GM23338 (cell line): ENCODE data around the gene CDK2. TPM values are rescaled to one million over a fixed set of nuclear protein-coding genes. Genes with fewer than 3 reads are reported as not detected.
A peak's percentile ranks its signal among the peaks of the same experiment; 100 is the strongest.

Experiments
- ATAC-seq: fragments of 200-7000 bp; cut with Tn5 transposase; 3 replicates; pipeline ENCODE4 v1.9.1; 2020
- DNase-seq: peaks from one replicate; pipeline ENCODE4 v3.0.0-alpha.2; 2015; ENCODE audit warnings: low spot score
- H2AFZ ChIP-seq: fragments of 200-600 bp; sonication (generic); 2 replicates; pipeline ENCODE4 v1.8.0; 2016; ENCODE audit warnings: antibody characterized with exemption, mild to moderate bottlenecking, moderate library complexity
- H3F3A ChIP-seq: fragments of 200-600 bp; sonication (generic); replicated peaks from 2 replicates; pipeline ENCODE4 v1.8.0; 2017; ENCODE audit warnings: antibody characterized with exemption, mixed run types, low read depth
- H3K27ac ChIP-seq: fragments of 200-600 bp; sonication (generic); 2 replicates; pipeline ENCODE4 v1.6.1; 2016; ENCODE audit warnings: low read depth
- H3K27me3 ChIP-seq: fragments of 200-600 bp; sonication (generic); 2 replicates; pipeline ENCODE4 v1.8.0; 2016; ENCODE audit warnings: mild to moderate bottlenecking, mixed run types, moderate library complexity; ENCODE audit not compliant: insufficient read depth
- H3K36me3 ChIP-seq: fragments of 200-600 bp; sonication (generic); 2 replicates; pipeline ENCODE4 v1.8.0; 2016; ENCODE audit warnings: mild to moderate bottlenecking; ENCODE audit not compliant: insufficient read depth
- H3K4me1 ChIP-seq: fragments of 200-600 bp; sonication (generic); 2 replicates; pipeline ENCODE4 v1.8.0; 2016; ENCODE audit warnings: mild to moderate bottlenecking, moderate library complexity; ENCODE audit not compliant: insufficient read depth
- H3K4me2 ChIP-seq: fragments of 200-600 bp; sonication (generic); 2 replicates; pipeline ENCODE4 v1.7.1; 2017; ENCODE audit warnings: mixed run types
- H3K4me3 ChIP-seq: fragments of 200-600 bp; sonication (generic); 2 replicates; pipeline ENCODE4 v1.6.1; 2016; ENCODE audit warnings: mixed run types
- H3K79me2 ChIP-seq: fragments of 200-600 bp; sonication (generic); replicated peaks from 2 replicates; pipeline ENCODE4 v1.8.0; 2017; ENCODE audit warnings: mild to moderate bottlenecking; ENCODE audit not compliant: insufficient read depth
- H3K9me2 ChIP-seq: fragments of 200-600 bp; sonication (generic); 2 replicates; pipeline ENCODE4 v1.8.0; 2017; ENCODE audit not compliant: insufficient read depth
- H4K20me1 ChIP-seq: fragments of 200-600 bp; sonication (generic); replicated peaks from 2 replicates; pipeline ENCODE4 v1.8.0; 2017; ENCODE audit warnings: mild to moderate bottlenecking; ENCODE audit not compliant: insufficient read depth
- H3K27ac Mint-ChIP-seq: 2 replicates; pipeline ENCODE4 v1.8.0; 2020; ENCODE audit warnings: inconsistent platforms, mild to moderate bottlenecking, moderate library complexity, mixed read lengths
- H3K27me3 Mint-ChIP-seq: 3 replicates; pipeline ENCODE4 v1.8.0; 2022; ENCODE audit warnings: low read depth, mild to moderate bottlenecking, moderate library complexity, mixed read lengths, inconsistent platforms; ENCODE audit not compliant: insufficient read depth, poor library complexity
- H3K36me3 Mint-ChIP-seq: 3 replicates; pipeline ENCODE4 v1.8.0; 2021; ENCODE audit warnings: low read depth, mild to moderate bottlenecking, inconsistent platforms, moderate library complexity, mixed read lengths
- H3K4me1 Mint-ChIP-seq: 3 replicates; pipeline ENCODE4 v1.8.0; 2020; ENCODE audit warnings: mild to moderate bottlenecking, inconsistent platforms, mixed read lengths
- H3K4me3 Mint-ChIP-seq: 3 replicates; pipeline ENCODE4 v1.8.0; 2021; ENCODE audit warnings: moderate library complexity, mild to moderate bottlenecking, inconsistent platforms, mixed read lengths
- H3K9me3 Mint-ChIP-seq: 3 replicates; pipeline ENCODE4 v1.8.0; 2020; ENCODE audit warnings: moderate library complexity, mild to moderate bottlenecking, inconsistent platforms, mixed read lengths
- CREB1 ChIP-seq: fragments of 250-450 bp; sonication (Bioruptor Pico); IDR thresholded peaks from 2 replicates; pipeline ENCODE4 v1.5.0; 2020; ENCODE audit warnings: low read depth, mild to moderate bottlenecking, moderate library complexity
- EZH2 ChIP-seq: fragments of 200-600 bp; sonication (generic); IDR thresholded peaks from one replicate; pipeline ENCODE4 v1.8.0; 2017; ENCODE audit warnings: antibody characterized with exemption, mild to moderate bottlenecking, low read depth; ENCODE audit not compliant: unreplicated experiment
- EZH2phosphoT487 ChIP-seq: fragments of 200-600 bp; sonication (generic); IDR thresholded peaks from one replicate; pipeline ENCODE4 v1.8.1; 2018; ENCODE audit warnings: antibody characterized with exemption; ENCODE audit not compliant: unreplicated experiment
- JUNB ChIP-seq: IDR thresholded peaks from one replicate; pipeline ENCODE4 v1.6.1; 2016; ENCODE audit warnings: antibody characterized with exemption; ENCODE audit not compliant: unreplicated experiment
- REST ChIP-seq: IDR thresholded peaks from one replicate; pipeline ENCODE4 v1.6.1; 2018; ENCODE audit warnings: antibody characterized with exemption; ENCODE audit not compliant: unreplicated experiment
- STAT1 ChIP-seq: IDR thresholded peaks from one replicate; pipeline ENCODE4 v1.6.1; 2016; ENCODE audit warnings: antibody characterized with exemption; ENCODE audit not compliant: unreplicated experiment
- ZNF114 ChIP-seq: fragments of 250-450 bp; sonication (Bioruptor Pico); IDR thresholded peaks from 2 replicates; pipeline ENCODE4 v1.5.0; 2020; ENCODE audit warnings: mild to moderate bottlenecking, moderate library complexity
- ZNF331 ChIP-seq: fragments of 250-450 bp; sonication (Bioruptor Pico); IDR thresholded peaks from 2 replicates; pipeline ENCODE4 v1.5.0; 2020; ENCODE audit warnings: low read depth, mild to moderate bottlenecking, moderate library complexity
- ZNF462 ChIP-seq: fragments of 250-450 bp; sonication (Bioruptor Pico); IDR thresholded peaks from 2 replicates; pipeline ENCODE4 v1.5.0; 2020; ENCODE audit warnings: mild to moderate bottlenecking, moderate library complexity
- polyA plus RNA-seq: library from polyadenylated mRNA; unstranded; fragments of >200 nt; fragmentation: Nextera tagmentation; extraction: Ambion mirVana; gene quantifications from 2 replicates; pipeline ENCODE4 v1.2.1, GENCODE V29; 2016
- total RNA-seq: library from RNA; depleted of rRNA; stranded (reverse); fragments of >200 nt; shearing (Covaris generic); gene quantifications from 2 replicates; pipeline ENCODE4 v1.2.3, GENCODE V29; 2014

CDK2 gene
- total and polyA plus RNA-seq, 2 experiments from 2014 or later, result 15.2 to 31.0 TPM

GRCh38 chr12:55963760-55964159 is 2.9 kb upstream of the CDK2 start:
- TF ChIP-seq ZNF462 (CRISPR knock-in tag), result no peak
- no peak for TF ChIP-seq ZNF331 (CRISPR knock-in tag)
- no peak for TF ChIP-seq STAT1
- TF ChIP-seq CREB1, result no peak
- no peak for TF ChIP-seq REST
- no peak for TF ChIP-seq EZH2phosphoT487
- no peak for TF ChIP-seq JUNB
- no peak for TF ChIP-seq EZH2
- no peak for TF ChIP-seq ZNF114 (CRISPR knock-in tag)
- Histone ChIP-seq H4K20me1 (0 out of 2 replicates have a peak, but pooled peaks cover 3% of the 10 kb centered on the region), H2AFZ (no peak overlapping the region), H3K4me3 (no peak overlapping the region), H3K27ac (0 out of 2 replicates have a peak overlapping the region, but pooled peaks have one; percentile 45), H3K79me2 (peaks cover 31% of the 10 kb centered on the region), H3K36me3 (0 out of 2 replicates have a peak, but pooled peaks cover 7% of the 10 kb centered on the region), H3K4me1 (peaks cover 17% of the 10 kb centered on the region; the same call in 1 of the 2 replicates), H3F3A (no peaks in the 10 kb centered on the region), H3K27me3 (no peaks in the 10 kb centered on the region), H3K9me2 (no peaks in the 10 kb centered on the region), H3K4me2 (no peak overlapping the region)
- DNase-seq, result no peak
- peaks cover 13% of the 10 kb centered on the region for H3K36me3 Mint-ChIP-seq
- no peak overlapping the region; the same call in 1 of the 2 replicates for H3K27ac Mint-ChIP-seq
- H3K27me3 Mint-ChIP-seq, result peaks cover 3% of the 10 kb centered on the region
- ATAC-seq, result no peak
- H3K4me1 Mint-ChIP-seq, result peaks cover 22% of the 10 kb centered on the region
- H3K4me3 Mint-ChIP-seq, result no peak overlapping the region
- H3K9me3 Mint-ChIP-seq, result no peaks in the 10 kb centered on the region
